NCI-H2196 treated with DMSO at 0.1 percent for 48 hours (cell line): ENCODE measurements around the gene ARRDC3.
"Not testable (repeated sequence)": the region's sequence is repeated elsewhere in the genome, so short reads cannot be mapped to it uniquely, and the experiment has no call there.

Source experiments
- DNase-seq: peaks from one replicate; lab custom pipeline; 2025; ENCODE audit not compliant: unreplicated experiment; lab: John Stamatoyannopoulos, UW

The ARRDC3 gene

GRCh38 chr5:91383027-91383955, at the start of gene ARRDC3:
TSS of gene ARRDC3 (minus strand) at chr5:91383317. CDS start at chr5:91383092, 225 bp downstream.
- peak; percentile 86 for DNase-seq

- no peak for DNase-seq
Measured at GRCh38 chr5:91430949-91431348, 47.8 kb upstream of the ARRDC3 start.

- DNase-seq = no peak
Measured at GRCh38 chr5:91424638-91425436, 41.7 kb upstream of the ARRDC3 start.

- no peak for DNase-seq
Measured at GRCh38 chr5:91423871-91424270, 40.8 kb upstream of the ARRDC3 start.

GRCh38 chr5:91420879-91421278, 37.8 kb upstream of the ARRDC3 start:
- no peak for DNase-seq

- DNase-seq = no peak
Measured at GRCh38 chr5:91419571-91420537, 36.7 kb upstream of the ARRDC3 start.

- DNase-seq = no peak
Measured at GRCh38 chr5:91419136-91419535, 36.0 kb upstream of the ARRDC3 start.

- no peak for DNase-seq
Measured at GRCh38 chr5:91418158-91418557, 35.0 kb upstream of the ARRDC3 start.

GRCh38 chr5:91417219-91417618, 34.1 kb upstream of the ARRDC3 start:
- no peak for DNase-seq

GRCh38 chr5:91416491-91416890, 33.4 kb upstream of the ARRDC3 start:
- no peak for DNase-seq

GRCh38 chr5:91409304-91409703, 26.2 kb upstream of the ARRDC3 start:
- no peak for DNase-seq

- no peak for DNase-seq
Measured at GRCh38 chr5:91408710-91409109, 25.6 kb upstream of the ARRDC3 start.

- DNase-seq = no peak
Measured at GRCh38 chr5:91407204-91407603, 24.1 kb upstream of the ARRDC3 start.

- no peak for DNase-seq
Measured at GRCh38 chr5:91403438-91403837, 20.3 kb upstream of the ARRDC3 start.

- no peak for DNase-seq
Measured at GRCh38 chr5:91401175-91401574, 18.1 kb upstream of the ARRDC3 start.

- no peak for DNase-seq
Measured at GRCh38 chr5:91397791-91398190, 14.7 kb upstream of the ARRDC3 start.

GRCh38 chr5:91390268-91390667, 7.2 kb upstream of the ARRDC3 start:
- DNase-seq = no peak

GRCh38 chr5:91389555-91389954, 6.4 kb upstream of the ARRDC3 start:
- not testable (repeated sequence) for DNase-seq

- DNase-seq = no peak
Measured at GRCh38 chr5:91388362-91388761, 5.2 kb upstream of the ARRDC3 start.

- no peak for DNase-seq
Measured at GRCh38 chr5:91386120-91386519, 3.0 kb upstream of the ARRDC3 start.

- DNase-seq = not testable (repeated sequence)
Measured at GRCh38 chr5:91385596-91385995, 2.5 kb upstream of the ARRDC3 start.
